ENCODE results near the gene CEP112.

GRCh38 chr17:65601145-65601544 lies 590.8 kb downstream of the CEP112 start:
- TF ChIP-seq PHF8 (conservative IDR thresholded peaks at IDR 0.05; ENCODE audit: low read depth, low read length) = no peak
- TF ChIP-seq POLR2A (IDR thresholded peaks at IDR 0.05; ENCODE audit: control extremely low read depth in 1 of 2, low read depth in 2 of 2, low read length in 2 of 2) = no peak

Measured in H1 (cell line).